Measurements from ENCODE around the gene GEMIN4. TPM values are rescaled to one million over a fixed set of nuclear protein-coding genes. Genes with fewer than 3 reads are reported as not detected.

GEMIN4 gene
- total and polyA plus RNA-seq, 2 of the 8 experiments (the other 6 are each of a cell fraction or from before 2014, with no cell fraction given) = 32.1 to 51.9 TPM

DNA sequence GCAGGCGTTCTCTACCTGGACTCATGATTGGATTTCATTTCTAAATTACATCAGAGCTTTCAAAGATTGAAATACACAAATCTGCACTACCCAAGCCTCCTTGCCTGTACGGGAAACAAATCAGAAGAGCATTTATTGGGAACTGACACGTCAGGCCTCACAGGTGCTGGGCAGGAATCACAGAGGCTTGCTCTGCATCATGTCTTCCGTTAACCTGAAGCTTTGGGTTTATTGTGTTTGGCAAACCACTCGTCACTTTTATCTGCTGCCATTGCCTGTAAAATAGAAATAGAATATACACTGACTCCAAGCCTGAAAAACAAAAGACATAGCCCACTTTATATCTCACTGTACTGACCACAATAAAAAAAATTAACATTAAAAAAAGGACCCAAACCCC is 7.9 kb upstream of the GEMIN4 start (continued):
- TF ChIP-seq, protein P1, sequence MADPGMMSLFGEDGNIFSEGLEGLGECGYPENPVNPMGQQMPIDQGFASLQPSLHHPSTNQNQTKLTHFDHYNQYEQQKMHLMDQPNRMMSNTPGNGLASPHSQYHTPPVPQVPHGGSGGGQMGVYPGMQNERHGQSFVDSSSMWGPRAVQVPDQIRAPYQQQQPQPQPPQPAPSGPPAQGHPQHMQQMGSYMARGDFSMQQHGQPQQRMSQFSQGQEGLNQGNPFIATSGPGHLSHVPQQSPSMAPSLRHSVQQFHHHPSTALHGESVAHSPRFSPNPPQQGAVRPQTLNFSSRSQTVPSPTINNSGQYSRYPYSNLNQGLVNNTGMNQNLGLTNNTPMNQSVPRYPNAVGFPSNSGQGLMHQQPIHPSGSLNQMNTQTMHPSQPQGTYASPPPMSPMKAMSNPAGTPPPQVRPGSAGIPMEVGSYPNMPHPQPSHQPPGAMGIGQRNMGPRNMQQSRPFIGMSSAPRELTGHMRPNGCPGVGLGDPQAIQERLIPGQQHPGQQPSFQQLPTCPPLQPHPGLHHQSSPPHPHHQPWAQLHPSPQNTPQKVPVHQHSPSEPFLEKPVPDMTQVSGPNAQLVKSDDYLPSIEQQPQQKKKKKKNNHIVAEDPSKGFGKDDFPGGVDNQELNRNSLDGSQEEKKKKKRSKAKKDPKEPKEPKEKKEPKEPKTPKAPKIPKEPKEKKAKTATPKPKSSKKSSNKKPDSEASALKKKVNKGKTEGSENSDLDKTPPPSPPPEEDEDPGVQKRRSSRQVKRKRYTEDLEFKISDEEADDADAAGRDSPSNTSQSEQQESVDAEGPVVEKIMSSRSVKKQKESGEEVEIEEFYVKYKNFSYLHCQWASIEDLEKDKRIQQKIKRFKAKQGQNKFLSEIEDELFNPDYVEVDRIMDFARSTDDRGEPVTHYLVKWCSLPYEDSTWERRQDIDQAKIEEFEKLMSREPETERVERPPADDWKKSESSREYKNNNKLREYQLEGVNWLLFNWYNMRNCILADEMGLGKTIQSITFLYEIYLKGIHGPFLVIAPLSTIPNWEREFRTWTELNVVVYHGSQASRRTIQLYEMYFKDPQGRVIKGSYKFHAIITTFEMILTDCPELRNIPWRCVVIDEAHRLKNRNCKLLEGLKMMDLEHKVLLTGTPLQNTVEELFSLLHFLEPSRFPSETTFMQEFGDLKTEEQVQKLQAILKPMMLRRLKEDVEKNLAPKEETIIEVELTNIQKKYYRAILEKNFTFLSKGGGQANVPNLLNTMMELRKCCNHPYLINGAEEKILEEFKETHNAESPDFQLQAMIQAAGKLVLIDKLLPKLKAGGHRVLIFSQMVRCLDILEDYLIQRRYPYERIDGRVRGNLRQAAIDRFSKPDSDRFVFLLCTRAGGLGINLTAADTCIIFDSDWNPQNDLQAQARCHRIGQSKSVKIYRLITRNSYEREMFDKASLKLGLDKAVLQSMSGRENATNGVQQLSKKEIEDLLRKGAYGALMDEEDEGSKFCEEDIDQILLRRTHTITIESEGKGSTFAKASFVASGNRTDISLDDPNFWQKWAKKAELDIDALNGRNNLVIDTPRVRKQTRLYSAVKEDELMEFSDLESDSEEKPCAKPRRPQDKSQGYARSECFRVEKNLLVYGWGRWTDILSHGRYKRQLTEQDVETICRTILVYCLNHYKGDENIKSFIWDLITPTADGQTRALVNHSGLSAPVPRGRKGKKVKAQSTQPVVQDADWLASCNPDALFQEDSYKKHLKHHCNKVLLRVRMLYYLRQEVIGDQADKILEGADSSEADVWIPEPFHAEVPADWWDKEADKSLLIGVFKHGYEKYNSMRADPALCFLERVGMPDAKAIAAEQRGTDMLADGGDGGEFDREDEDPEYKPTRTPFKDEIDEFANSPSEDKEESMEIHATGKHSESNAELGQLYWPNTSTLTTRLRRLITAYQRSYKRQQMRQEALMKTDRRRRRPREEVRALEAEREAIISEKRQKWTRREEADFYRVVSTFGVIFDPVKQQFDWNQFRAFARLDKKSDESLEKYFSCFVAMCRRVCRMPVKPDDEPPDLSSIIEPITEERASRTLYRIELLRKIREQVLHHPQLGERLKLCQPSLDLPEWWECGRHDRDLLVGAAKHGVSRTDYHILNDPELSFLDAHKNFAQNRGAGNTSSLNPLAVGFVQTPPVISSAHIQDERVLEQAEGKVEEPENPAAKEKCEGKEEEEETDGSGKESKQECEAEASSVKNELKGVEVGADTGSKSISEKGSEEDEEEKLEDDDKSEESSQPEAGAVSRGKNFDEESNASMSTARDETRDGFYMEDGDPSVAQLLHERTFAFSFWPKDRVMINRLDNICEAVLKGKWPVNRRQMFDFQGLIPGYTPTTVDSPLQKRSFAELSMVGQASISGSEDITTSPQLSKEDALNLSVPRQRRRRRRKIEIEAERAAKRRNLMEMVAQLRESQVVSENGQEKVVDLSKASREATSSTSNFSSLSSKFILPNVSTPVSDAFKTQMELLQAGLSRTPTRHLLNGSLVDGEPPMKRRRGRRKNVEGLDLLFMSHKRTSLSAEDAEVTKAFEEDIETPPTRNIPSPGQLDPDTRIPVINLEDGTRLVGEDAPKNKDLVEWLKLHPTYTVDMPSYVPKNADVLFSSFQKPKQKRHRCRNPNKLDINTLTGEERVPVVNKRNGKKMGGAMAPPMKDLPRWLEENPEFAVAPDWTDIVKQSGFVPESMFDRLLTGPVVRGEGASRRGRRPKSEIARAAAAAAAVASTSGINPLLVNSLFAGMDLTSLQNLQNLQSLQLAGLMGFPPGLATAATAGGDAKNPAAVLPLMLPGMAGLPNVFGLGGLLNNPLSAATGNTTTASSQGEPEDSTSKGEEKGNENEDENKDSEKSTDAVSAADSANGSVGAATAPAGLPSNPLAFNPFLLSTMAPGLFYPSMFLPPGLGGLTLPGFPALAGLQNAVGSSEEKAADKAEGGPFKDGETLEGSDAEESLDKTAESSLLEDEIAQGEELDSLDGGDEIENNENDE (IDR thresholded peaks at IDR 0.05; ENCODE audit: insufficient replicate concordance, low read length) = no peak
- TF ChIP-seq RNF2 (IDR thresholded peaks at IDR 0.05; ENCODE audit: borderline replicate concordance, low read depth, low read length, missing control alignments, poor library complexity, severe bottlenecking) (no peak), POLR2A (IDR thresholded peaks at IDR 0.05; ENCODE audit: control extremely low read depth in 1 of 2, low read depth in 2 of 2, low read length in 2 of 2) (no peak), ZNF274 (IDR thresholded peaks at IDR 0.05; ENCODE audit: borderline replicate concordance, extremely low read depth, low read length) (no peak), POLR2AphosphoS5 (IDR thresholded peaks at IDR 0.05; ENCODE audit: low read depth, low read length) (no peak), GTF2F1 (IDR thresholded peaks at IDR 0.05; ENCODE audit: borderline replicate concordance, low read depth, low read length) (no peak), PHF8 (conservative IDR thresholded peaks at IDR 0.05; ENCODE audit: low read depth, low read length) (no peak), YY1 (IDR thresholded peaks at IDR 0.05; ENCODE audit: low read depth, low read length) (no peak), TCF12 (IDR thresholded peaks at IDR 0.05; ENCODE audit: low read depth, low read length) (no peak)
- TF ChIP-seq, protein P2, sequence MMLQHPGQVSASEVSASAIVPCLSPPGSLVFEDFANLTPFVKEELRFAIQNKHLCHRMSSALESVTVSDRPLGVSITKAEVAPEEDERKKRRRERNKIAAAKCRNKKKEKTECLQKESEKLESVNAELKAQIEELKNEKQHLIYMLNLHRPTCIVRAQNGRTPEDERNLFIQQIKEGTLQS (IDR thresholded peaks at IDR 0.05; ENCODE audit: insufficient read depth, low read depth, low read length) = no peak
